HG03108 (cell line): ENCODE data around the gene DLK1.

Experiments
- ATAC-seq: cut with Tn5 transposase; IDR thresholded peaks from one replicate; pipeline ENCODE4 v1.9.1; 2021; ENCODE audit warnings: moderate library complexity; ENCODE audit not compliant: unreplicated experiment

The DLK1 gene

DNA sequence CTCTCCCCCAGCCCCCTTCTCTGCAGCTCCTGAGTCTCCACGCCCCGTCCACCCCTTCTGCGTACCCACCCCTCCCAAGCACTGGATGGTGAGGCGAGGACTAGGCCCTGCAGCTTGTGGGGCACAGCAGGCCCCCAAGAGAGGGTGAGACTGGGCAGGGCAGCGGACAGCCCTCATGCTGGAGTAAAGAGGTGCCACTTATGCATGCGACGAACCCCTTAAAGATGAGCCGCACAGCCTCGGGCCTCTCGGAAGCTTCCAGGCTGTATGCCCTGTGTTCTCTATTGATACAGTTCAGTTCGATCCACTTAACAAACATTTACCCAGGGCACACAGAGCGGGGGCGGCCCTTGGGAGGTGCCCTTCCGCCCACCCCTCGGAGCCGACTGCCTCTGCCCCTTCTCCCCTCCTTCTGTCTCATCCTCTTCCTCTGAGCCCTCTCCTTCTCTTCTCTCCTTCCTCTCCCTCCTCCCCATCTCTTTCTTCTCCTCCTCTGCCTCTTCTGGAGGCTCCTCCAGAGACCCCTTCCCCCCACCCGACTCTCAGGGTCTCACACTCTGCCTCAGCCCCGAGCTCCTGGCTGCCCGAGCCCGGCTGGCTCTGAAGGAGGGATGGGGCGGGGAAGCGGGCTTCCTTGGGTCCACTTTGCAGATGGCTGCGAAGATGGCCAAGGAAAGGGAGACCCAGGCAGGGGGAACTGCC, 32.7 kb upstream of the DLK1 start:
- no peak for ATAC-seq

GRCh38 chr14:100694579-100695422, 31.9 kb upstream of the DLK1 start:
- no peak for ATAC-seq

GRCh38 chr14:100695423-100695738, 31.3 kb upstream of the DLK1 start:
- no peak for ATAC-seq

- no peak for ATAC-seq
These were observed 30.7 kb upstream of the DLK1 start for GRCh38 chr14:100696008-100696407.

- ATAC-seq = no peak
These were observed 30.1 kb upstream of the DLK1 start for GRCh38 chr14:100696590-100696989.

- ATAC-seq = no peak
These were observed 28.6 kb upstream of the DLK1 start for GRCh38 chr14:100698066-100698465.

DNA sequence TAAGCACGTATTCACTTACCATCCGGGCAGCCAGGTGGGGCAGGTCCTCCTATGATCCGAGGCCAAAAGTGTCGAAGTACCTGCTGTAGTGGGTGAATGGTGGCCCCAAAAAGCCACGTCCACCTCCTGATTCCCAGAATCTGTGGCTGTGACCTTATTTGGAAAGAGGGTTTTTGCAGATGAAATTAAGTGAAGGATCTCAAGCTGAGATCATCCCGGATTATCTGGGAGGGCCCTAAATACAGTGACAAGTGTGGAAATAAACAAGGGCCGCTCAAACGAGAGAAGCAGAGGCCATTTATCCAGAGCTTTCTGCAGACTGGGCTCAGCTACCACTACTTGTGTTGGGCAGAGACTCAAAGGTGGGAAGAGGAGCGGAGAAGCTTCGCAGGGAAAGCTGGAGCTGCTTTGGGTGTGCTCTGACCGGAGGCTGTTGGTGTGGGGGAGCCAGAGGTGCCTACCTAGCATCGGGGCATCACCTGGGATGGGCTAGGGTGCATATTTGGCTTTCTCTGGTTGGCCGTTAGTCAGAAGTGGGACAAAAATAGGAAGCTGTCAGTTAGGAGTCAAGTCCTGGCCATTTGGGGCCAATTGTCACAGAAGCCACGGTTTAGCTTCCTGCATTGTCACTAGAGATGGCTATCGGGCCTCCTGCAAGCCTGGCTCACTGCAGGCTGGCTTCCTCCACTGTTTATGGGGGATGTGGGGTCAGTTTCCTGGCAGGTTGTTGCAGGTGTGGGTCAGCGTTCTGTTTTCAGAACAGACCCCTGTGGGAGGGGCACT, 27.8 kb upstream of the DLK1 start:
- ATAC-seq = no peak

DNA sequence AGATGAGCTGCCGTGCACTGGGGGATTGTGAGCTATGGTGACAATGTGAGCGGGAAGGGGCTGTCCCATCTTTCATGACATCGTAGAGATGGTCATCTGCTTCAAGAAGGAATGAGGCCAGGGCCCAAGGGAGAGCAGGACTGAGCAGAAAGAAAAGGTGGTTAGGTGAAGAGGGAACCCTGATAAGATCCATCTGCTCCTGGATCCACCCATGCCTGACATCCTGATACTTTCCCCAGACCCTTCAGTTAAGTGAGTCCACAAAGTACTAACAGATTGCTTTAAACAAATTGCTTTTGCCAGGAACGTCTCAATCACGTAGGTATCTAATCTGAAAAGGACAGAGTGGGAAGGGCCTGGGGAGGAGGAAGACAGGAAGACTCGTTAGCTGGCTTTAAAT, 25.4 kb upstream of the DLK1 start:
- ATAC-seq = no peak

- no peak for ATAC-seq
These were observed 24.1 kb upstream of the DLK1 start for GRCh38 chr14:100702590-100702989.

DNA sequence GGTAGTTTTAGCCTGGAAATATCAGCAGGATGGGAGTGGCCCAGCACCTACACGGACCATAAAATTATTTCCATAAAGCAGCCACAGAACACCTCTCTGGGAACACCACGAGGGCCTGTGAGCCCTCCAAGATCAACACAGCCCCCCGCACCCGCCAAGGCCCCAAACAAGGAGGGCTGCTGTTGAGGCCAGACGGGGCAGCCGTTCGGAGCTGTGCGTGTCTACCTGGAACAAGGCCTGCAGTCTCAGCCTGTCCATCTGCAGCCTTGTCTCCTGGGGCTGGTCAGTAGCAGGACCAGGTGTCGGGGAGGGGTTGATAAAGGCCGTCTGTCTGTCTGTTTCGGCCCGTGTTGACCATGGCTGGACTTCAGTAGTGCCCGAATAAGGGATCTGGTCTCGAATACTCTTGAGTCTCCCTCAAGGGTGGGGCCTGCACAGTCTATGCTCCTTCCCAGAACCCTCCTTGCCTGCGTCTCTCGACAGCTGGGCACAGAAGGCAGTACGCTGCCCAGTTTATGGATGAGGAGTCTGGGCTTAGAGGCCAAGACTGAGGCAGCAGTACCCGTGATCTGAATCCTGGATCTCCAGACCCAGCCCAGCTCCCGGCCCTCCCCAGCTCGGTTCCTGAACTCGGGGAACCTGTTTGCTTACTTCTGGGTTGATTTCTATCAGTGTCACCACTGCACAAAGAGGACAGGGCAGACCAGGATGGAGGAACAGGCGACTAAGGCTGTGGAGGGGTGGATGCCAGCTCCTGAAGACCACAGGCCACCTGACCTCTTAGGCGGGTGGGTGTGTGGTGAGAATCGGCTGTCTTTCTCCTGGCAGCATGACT, 23.1 kb upstream of the DLK1 start:
- no peak for ATAC-seq

GRCh38 chr14:100706200-100706599, 20.5 kb upstream of the DLK1 start:
- no peak for ATAC-seq

GRCh38 chr14:100706860-100707259, 19.8 kb upstream of the DLK1 start:
- no peak for ATAC-seq

DNA sequence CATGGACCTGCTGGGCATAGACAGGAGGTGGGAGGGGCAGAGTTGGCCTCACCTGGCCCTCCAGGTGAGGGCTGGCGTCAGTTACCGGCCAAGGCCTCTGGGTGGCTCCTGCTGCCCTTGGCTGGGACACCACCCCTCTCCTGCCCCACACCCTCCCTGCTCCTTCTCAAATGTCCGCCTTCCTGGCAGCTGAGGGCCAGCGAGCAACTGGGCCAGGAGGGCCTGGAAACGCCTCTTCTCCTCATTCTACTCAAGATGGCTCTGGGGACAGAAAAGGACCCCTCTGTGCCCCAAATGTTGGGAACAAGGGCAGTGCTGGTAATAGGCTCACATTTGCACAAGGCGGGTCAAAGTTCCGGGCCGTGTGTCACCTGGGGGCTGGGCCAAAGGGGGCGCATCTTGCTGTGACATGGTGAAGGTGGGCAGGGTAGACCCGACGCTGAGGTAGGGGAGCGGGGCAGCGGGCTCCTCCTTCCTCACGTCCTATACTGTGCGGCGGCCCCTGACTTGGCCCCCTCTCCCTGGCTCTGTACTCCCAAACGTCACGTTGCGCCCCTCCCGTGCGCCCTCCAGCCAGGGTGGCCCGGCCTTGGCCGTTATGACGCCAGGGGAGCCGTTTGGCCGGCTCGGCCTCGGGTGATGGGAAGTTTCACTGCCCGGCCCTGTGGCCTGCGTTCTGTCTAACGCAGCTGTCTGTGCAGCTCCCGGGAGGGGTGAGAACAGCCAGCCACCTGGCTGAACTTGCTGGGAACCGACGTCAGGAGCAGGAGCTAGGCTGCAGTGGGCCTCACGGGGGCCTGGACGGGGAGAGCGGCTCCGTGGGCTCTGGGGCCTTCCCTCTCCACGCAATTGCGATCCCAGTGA, 18.0 kb upstream of the DLK1 start:
- no peak for ATAC-seq

DNA sequence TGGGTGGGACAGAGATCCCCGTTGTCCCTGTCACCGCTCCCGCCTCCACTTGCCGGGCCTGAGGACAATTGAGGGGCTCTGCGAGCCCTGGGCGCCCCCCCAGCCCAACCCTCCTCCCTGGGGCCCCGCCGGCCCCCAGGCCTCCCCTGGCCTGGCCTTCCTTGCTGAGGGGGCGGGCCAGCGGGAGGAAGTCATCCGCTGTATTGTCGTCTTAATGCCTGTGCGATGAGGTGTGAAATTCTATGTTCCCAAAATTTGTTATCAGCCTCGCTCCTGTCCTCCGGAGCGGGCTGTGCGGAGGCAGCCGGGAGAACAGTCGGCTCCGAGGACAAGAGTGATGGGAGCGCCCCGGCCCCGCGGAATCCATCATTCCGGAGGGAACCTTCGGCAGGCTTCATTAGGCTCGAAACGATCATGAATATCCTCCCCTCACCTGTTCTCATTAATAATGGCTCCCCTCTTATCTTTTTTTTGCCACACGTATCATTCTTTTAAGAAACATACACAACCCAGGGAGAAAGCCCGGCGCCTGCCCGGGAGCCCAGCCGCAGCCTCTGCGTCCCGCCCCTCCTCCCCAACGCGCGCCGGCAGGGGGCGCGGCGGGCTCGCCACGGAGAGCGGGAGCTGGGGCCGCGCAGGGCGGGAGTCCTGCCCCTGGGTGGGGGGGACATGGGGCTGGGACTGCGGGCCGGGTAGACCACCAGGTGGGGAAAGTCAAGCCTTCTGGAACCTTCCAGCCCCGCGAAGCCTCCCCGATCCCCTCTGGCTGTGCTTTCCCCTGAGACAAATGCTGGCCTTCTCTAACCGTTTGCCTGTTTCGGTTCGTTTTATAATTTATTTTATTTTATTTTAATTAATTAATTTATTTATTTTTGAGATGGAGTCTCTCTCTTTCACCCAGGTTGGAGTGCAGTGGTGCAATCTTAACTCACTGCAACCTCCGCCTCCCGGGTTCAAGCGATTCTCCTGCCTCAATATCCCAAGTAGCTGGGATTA, 17.1 kb upstream of the DLK1 start:
- no peak for ATAC-seq

- ATAC-seq = no peak
These were observed 16.3 kb upstream of the DLK1 start for GRCh38 chr14:100710391-100710790.

GRCh38 chr14:100710826-100711462, 15.7 kb upstream of the DLK1 start:
- ATAC-seq = no peak

GRCh38 chr14:100711493-100711892, 15.2 kb upstream of the DLK1 start:
- ATAC-seq = no peak

DNA sequence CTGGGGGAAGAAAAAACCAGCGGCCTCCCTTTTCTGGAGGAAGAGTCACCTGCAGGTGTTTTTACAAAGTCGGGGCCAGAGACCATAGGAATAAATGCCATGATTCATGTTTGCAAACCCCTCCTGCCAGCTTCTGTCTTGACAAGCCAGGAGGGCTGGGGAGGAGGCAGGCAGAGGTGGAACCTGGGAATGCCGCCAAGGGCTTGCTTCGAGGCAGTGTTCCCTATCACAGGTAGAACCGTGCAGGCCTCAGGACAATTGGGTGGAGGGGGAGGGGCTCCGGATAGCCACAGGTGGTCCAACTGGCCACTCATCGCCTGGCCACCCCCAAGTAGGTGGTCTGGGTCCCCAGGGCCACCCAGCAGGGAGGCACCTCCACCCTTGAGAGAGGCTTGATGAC, 14.2 kb upstream of the DLK1 start:
- no peak for ATAC-seq
